HG03432 (cell line): ENCODE results near the gene OR52E1.
"Not testable (repeated sequence)": the region's sequence is repeated elsewhere in the genome, so short reads cannot be mapped to it uniquely, and the experiment has no call there.

Experiments used
- ATAC-seq: cut with Tn5 transposase; IDR thresholded peaks from one replicate; pipeline ENCODE4 v1.9.1; 2021; ENCODE audit warnings: mild to moderate bottlenecking, moderate library complexity; ENCODE audit not compliant: unreplicated experiment

OR52E1 gene

GRCh38 chr11:5069272-5069671 lies at the start of gene OR52E1:
Gene OR52E1 (plus strand): TSS chr11:5069572.
- ATAC-seq: no peak

- ATAC-seq: no peak
Measured at GRCh38 chr11:5021996-5022395, 47.4 kb upstream of the OR52E1 start.

GRCh38 chr11:5036669-5037068 lies 32.7 kb upstream of the OR52E1 start:
- no peak for ATAC-seq

GRCh38 chr11:5037926-5038325 lies 31.4 kb upstream of the OR52E1 start:
- ATAC-seq: no peak

- no peak for ATAC-seq
Measured at GRCh38 chr11:5038341-5038740, 31.0 kb upstream of the OR52E1 start.

GRCh38 chr11:5040876-5041275 lies 28.5 kb upstream of the OR52E1 start:
- ATAC-seq: no peak

- no peak for ATAC-seq
Measured at GRCh38 chr11:5042091-5042490, 27.3 kb upstream of the OR52E1 start.

- no peak for ATAC-seq
Measured at GRCh38 chr11:5043380-5043779, 26.0 kb upstream of the OR52E1 start.

- no peak for ATAC-seq
Measured at GRCh38 chr11:5046226-5046625, 23.1 kb upstream of the OR52E1 start, which contains the start of gene OR52J3. Gene OR52J3 (plus strand): TSS chr11:5046526. CDS start chr11:5046526, 0 bp downstream.

- no peak for ATAC-seq
Measured at GRCh38 chr11:5046754-5047330, 22.5 kb upstream of the OR52E1 start.

- ATAC-seq: not testable (repeated sequence)
Measured at GRCh38 chr11:5058679-5059078, 10.7 kb upstream of the OR52E1 start.

- ATAC-seq: no peak
Measured at GRCh38 chr11:5059391-5059790, 10.0 kb upstream of the OR52E1 start, which contains the start of gene OR52E2. Gene OR52E2 (minus strand): TSS chr11:5059627. CDS start chr11:5059627, 0 bp downstream.

GRCh38 chr11:5065027-5065426 lies 4.3 kb upstream of the OR52E1 start:
- no peak for ATAC-seq

GRCh38 chr11:5071799-5072198 lies 2.4 kb downstream of the OR52E1 start:
- no peak for ATAC-seq

GRCh38 chr11:5081405-5081804 lies 12.0 kb downstream of the OR52E1 start:
- ATAC-seq: no peak

- no peak for ATAC-seq
Measured at GRCh38 chr11:5083602-5084001, 14.2 kb downstream of the OR52E1 start.

GRCh38 chr11:5088556-5088955 lies 19.2 kb downstream of the OR52E1 start:
- ATAC-seq: no peak

GRCh38 chr11:5090668-5091067 lies 21.3 kb downstream of the OR52E1 start:
- no peak for ATAC-seq

GRCh38 chr11:5092821-5093585 lies 23.6 kb downstream of the OR52E1 start:
- ATAC-seq: no peak

- no peak for ATAC-seq
Measured at GRCh38 chr11:5096011-5096410, 26.6 kb downstream of the OR52E1 start.

- ATAC-seq: no peak
Measured at GRCh38 chr11:5102246-5102645, 32.9 kb downstream of the OR52E1 start.

GRCh38 chr11:5103066-5103465 lies 33.7 kb downstream of the OR52E1 start:
- ATAC-seq: no peak
